Upper lobe of left lung (tissue), 4 donors: Measurements from ENCODE around the gene NRXN3.

ENCODE experiments used
- EP300 ChIP-seq, 4 donors: sonication (generic); formaldehyde crosslinking; IDR thresholded peaks; one replicate each; pipeline ENCODE4 v1.5.1; 2017; ENCODE audit warnings: antibody characterized with exemption in 4 of 4, control low read depth in 2 of 4
- TF ChIP-seq, protein P1 (sequence below), 6 experiments: fragments of 450-650 bp in 4 of 6; fragments of 200-600 bp in 2 of 6; sonication (generic) in 2 of 6; IDR thresholded peaks; one replicate each; pipeline ENCODE4 v1.5.1; 2016 to 2019; ENCODE audit warnings: antibody characterized with exemption in 6 of 6

DNA sequence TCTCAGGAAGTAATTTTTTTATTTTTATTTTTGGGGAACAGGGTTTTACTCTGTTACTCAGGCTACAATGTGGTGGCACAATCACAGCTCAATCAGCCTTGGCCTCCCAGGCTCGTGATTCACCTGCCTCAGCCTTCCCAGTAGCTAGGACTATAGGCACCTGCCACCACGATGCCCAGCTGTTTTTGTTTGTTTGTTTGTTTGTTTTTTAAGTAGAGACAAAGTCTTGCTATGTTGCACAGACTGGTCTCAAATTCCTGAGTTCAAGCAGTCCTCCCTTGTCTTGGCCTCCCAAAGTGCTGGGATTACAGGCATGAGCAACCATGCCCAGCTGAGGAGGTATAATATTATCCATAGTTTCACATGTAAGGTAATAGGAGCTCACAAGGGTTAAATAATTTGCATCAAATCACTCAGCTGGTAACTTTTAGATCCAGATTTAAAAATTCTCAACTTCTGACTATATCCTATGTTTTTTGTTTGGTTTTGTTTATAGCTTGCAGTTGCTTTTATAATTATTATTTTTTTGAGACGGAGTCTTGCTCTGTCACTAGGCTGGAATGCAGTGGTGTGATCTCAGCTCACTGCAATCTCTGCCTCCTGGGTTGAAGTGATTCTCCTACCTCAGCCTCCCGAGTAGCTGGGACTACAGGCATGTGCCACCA lies 1411.9 kb downstream of the NRXN3 start:
- TF ChIP-seq, protein P1, sequence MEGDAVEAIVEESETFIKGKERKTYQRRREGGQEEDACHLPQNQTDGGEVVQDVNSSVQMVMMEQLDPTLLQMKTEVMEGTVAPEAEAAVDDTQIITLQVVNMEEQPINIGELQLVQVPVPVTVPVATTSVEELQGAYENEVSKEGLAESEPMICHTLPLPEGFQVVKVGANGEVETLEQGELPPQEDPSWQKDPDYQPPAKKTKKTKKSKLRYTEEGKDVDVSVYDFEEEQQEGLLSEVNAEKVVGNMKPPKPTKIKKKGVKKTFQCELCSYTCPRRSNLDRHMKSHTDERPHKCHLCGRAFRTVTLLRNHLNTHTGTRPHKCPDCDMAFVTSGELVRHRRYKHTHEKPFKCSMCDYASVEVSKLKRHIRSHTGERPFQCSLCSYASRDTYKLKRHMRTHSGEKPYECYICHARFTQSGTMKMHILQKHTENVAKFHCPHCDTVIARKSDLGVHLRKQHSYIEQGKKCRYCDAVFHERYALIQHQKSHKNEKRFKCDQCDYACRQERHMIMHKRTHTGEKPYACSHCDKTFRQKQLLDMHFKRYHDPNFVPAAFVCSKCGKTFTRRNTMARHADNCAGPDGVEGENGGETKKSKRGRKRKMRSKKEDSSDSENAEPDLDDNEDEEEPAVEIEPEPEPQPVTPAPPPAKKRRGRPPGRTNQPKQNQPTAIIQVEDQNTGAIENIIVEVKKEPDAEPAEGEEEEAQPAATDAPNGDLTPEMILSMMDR (IDR thresholded peaks at IDR 0.05), result no peak
- TF ChIP-seq EP300 (IDR thresholded peaks at IDR 0.05), result no peak
